Caki2 (cell line): ENCODE data around the gene PLPP7. TPM values are rescaled to one million over a fixed set of nuclear protein-coding genes. Genes with fewer than 3 reads are reported as not detected.
"Not testable (repeated sequence)": the region's sequence is repeated elsewhere in the genome, so short reads cannot be mapped to it uniquely, and the experiment has no call there.

Source experiments
- DNase-seq: peaks from one replicate; pipeline ENCODE4 v3.0.0-alpha.2; 2015; ENCODE audit warnings: low read depth
- in situ Hi-C: cut with HindIII; loops from 2 replicates; pipeline ENCODE4 v1.10.0; 2016; ENCODE audit warnings: low sequenced_read_pairs, low pct_unique_long_range_greater_than_20kb, mixed read lengths
- total RNA-seq: library from RNA; depleted of rRNA; stranded (reverse); fragments of >200 nt; shearing (Covaris generic); gene quantifications from 2 replicates; pipeline ENCODE4 v1.2.3, GENCODE V29; 2014; ENCODE audit warnings: low replicate concordance

Gene PLPP7
- total RNA-seq, 1 experiment from 2014 or later: not detected

DNA sequence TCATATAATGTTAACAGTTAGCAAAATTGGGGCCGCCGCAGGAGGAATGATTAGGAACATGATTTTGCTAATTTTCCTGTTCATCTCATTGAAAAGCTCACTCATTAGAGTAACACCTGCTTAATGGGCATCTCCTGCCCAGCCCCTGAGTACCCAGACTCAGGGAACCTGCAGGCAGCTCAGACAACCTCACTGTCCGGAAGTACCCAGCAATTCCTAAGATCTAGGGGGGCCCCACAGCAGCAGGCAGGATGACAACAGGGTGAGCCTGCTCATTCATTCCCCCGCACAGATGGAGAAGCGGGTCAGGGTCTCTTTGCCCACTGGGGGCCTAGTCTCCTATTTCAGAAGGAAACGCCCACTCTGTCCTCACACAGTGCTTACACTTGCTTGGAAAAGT, 25.8 kb upstream of the PLPP7 start:
- DNase-seq: no peak
- in situ Hi-C loops: no loop called here

DNA sequence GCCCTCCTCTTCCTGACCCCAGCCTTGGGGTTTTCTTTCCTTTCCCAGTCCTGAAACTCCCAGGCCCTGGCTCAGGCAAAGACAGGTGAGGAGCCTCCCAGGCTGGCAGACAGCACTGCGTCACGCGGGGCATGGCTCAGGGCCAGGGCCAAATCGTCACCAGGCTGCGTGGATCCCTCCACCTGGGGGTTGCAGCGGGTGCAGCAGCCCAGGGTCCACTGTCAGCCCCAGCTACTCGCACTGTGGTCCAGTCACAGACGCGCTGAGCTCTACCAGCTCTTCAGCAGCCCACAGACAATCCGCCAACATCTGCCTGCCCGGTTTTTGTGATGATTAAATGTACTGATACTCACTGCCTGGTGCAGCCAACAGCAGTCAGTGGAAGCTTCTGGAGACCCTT, 25.3 kb upstream of the PLPP7 start:
- in situ Hi-C loops: no loop called here
- no peak for DNase-seq

DNA sequence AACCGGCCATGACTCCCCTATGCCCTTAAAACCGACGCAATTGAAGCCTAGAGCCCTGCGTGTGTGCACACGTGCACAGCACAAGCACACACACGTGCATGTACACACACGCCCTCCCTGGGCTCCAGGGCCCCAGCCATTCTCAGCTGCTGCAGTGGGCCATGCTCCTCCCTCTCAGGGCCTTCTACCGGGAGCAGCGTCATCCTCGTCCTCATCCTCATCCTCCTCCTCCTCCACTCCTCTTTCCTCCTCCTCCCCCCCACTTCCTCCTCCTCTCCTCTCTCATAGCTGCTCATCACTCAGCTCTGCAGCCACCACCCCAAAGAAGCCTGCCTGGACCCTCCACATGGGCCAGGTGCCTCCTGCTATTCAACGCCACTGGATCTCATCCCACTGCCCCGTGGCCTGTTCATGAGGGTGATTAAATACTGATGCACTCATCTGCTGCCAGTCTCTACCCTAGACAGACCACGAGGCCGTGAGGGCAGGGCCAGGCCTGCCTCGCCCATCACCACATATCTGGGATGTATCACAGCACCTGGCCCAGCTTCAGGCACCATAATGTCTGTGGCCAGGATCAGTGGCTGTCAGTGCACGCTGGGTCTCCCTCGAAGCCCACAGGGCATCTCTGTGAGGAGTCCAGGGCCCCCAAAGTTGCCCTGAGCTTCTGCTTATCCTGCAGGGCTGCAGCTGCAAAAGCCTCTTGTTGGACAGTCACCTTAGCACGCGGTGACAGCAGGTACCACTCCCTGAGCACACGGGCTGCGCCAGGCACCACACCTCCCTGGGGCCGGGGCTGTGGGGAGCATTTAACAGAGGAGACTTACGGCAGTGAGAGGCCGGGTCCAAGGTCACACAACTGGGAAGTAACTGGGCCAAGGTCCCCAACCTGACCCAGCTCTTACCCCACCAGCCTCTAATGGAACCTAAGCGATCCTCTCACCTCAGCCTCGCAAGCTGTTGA, 23.0 kb upstream of the PLPP7 start:
- in situ Hi-C loops: no loop called here
- DNase-seq: no peak

DNA sequence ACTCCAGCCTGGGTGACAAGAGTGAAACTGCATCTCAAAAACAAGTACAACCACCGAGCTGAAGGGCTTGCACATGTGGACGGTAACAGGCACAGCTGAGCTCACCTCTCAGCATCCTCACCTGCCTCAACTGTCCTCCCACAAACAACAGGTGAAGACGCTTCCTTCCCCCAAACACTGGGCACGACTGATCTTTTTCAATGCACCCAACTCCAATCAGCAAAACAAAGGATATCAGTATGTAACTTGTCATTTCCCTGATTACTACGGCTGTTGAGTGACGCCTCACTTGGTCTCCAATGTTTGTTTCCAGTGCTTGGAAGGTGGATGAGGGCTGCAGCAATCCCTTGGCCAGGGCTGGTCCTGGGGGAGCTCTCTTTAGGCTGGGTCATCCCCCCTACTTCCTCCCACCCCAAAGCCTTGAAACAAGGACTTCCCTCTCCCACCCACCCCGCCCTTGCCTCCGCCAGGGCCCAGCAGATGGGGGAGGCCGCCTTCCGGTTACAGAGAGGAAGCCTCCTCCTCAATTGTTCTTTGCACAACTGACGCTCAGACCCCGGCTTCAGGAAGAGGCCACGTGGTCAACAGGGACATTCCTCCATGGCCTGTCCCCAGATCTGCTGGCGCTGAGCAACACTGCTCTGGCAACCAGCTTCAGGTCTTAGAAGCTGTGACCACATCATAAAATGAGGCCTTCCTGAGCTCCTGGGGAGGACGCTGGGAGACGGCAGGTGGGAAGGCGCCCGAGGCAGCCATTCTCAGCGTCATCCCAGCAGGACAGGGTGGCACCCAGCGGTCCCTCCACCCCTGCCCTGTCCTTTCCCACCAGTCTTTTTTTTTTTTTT, 19.1 kb upstream of the PLPP7 start:
- DNase-seq: no peak
- in situ Hi-C loops: no loop called here

DNA sequence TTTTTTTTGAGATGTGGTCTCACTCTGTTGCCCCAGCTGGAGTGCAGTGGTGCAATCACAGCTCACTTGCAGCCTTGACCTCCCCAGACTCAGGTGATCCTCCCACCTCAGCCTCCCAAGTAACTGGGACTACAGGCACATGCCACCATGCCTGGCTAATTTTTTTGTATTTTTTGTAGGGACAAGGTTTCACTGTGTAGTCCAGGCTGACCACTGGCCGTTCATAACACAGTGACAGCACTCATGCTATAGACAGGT, 18.6 kb upstream of the PLPP7 start:
- in situ Hi-C loops, DNase-seq: not testable (repeated sequence)

DNA sequence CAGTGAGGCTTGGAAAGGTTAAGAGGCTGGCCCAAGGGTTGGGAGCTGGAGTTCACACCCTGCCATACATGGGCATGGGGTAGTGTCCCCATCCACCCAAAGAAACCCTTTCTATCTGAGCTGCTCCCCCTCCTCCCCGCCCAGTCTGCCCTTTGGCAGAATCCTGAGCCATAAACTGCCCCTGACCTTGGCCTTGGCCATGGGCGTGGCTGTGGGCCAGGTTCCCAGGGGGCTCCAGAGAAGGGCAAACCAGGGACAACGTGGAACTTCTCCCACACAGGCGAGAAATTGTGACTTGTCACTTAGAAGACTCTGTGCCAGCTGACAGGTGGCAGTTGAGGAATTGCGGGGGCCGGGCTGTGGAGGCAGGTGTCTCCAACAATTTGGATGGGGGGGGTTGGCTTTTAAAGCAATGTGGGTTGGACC, 18.0 kb upstream of the PLPP7 start:
- in situ Hi-C loops: no loop called here
- DNase-seq: no peak

DNA sequence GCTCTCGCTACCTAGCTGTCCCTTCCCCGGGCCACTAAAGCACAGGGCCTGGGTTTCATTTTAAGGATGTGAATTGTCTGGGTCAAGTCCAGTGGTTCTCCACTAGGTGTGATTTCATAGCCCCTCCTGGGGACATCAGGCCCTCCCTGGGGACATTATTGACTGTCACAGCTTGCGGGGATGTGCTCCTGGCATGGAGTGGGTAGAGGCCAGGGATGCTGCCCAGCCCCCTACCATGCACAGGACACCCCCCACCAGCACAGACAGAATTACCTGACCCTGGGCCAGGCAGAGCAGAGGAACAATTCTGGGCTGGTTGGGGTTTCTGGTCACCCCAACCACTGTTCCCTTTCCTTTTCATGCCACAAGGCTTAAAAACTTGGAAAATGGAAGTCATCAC, 17.3 kb upstream of the PLPP7 start:
- in situ Hi-C loops: no loop called here
- no peak for DNase-seq

DNA sequence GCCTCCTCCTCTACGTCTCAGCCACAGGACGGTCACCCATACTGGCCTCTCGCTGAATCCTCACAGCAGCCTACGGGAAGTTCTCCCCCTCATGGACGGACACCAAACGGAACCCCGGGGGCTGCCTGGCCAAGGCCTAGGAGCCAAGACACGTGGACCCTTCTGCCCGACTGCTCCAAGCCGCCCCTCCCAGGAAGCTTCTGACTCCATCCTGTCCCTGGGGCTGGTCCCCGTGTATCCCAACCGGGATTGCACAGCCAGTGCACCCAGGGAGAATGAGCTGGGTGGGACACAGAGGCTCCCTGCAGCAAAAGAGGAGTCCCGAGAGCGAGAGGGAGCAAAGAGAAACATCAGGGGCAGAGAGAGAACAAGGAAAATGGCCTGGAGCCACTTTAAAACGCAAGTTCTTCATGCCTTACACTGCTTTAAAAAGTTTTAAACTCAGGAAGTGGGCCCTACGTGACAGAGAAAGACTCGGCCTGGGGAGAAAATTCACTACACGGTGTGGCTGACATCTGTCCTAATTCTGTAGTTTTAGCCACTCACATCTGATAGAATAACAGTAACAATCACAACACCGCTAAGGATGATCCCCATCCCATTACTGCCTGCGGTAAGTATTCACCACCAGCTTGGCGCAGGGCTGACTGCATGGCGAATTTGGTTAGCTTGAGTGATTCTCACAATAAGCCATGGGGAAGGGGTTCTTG, 16.2 kb upstream of the PLPP7 start:
- no peak for DNase-seq
- in situ Hi-C loops: no loop called here

DNA sequence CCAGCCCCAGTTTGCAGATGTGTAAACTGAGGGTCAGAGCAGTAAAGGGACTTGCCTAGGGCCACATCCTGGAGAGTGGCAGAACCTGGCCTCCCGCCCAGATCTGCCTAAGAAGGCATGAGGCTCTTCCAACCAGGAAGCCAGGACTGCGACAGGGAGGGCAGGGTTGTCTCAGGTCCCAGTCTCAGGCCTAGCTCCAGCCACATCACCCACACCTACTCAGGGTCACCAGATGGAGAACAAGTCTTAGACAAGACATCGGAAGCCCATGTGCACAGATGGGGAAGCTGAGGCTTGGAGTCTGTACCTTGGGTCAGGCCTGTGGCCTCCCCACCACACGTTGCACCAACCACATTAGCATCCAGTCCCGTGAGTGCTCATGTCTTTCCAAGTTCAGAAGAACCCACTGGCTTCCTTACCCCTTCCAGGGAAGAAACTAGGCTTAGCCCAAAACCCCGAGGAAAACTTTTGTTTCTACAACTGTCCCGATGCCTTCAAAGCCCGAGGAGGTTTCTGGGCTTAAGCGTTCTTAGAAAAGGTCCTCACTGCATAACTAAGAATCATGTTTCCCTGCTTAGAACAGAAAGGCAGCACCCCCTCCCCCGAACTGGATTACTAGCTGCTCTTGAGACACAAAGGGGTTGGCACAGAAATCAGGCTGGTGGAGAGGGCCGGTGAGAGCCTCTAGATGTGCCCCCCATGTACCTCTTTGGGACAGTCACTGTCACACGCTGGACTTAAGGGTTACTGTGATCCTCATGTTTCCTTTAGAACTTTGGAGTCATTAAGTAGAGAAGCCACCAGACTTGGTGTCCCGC, 15.5 kb upstream of the PLPP7 start:
- in situ Hi-C loops: no loop called here
- DNase-seq: no peak

DNA sequence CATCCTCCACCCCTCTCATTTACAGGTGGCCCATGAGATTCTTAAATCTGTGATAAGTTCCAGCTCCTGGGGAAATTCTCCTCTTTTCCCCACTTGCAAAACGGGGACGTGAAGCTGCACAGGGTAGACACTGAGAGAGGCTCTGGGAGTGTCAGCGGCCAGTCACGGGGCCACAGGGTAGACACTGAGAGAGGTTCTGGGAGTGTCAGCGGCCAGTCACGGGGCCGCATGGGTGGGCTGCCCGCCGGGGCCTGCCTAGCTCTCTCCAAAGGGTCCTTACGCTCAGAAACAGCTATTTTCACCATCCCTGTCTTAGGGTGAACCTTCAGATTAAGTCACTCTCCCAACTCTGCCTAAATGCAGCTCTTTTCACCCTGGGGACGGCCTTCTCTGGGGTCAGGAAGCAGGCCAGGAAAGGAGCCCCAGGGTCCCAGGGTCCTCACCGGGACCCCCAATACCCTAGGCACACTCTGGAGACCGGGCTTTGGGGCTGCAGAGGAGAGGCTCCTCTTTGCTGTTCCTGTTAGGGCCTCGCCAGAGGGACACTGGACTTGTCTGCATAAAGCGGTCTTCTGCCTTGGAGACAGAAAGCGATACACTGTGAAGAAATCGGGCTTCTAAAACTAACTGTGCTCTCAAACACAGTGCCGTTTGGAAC, 14.7 kb upstream of the PLPP7 start:
- no peak for DNase-seq
- in situ Hi-C loops: no loop called here

DNA sequence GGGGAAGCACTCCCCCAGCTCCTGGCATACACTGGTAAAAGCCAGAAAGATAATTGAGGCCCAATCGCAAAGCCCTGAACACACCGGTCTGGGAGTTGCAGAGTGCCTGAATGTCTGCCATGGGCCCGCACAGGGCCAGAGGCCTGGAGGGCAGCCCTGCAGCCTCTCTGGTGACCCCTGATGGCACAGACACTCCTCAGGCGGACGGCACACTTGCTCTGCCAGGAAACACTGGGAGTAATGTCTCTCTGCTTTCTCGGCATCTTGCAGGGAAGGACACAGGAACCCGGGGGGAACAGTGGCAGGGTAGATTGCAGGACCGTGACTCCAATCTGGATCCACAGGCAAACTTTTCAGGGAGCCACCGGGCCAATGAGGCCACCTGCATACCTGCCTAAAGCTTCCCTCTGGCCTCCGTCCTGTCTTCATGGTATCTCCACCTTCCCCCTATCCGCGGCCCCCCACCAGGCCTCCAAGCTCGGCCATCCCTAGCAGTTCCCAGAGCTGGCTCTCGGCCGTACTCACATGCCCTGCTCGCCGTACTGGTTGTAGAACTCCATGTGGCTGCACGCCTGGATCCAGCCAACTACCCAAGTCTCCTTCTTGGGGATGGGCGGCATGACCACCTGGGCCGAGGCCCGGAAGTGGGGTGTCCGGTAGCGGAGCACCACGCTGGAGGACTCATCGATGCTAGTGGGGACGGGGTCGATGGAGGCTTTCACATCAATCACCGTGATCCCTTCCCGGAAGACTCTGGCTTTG, 14.0 kb upstream of the PLPP7 start:
- in situ Hi-C loops: no loop called here
- no peak for DNase-seq

DNA sequence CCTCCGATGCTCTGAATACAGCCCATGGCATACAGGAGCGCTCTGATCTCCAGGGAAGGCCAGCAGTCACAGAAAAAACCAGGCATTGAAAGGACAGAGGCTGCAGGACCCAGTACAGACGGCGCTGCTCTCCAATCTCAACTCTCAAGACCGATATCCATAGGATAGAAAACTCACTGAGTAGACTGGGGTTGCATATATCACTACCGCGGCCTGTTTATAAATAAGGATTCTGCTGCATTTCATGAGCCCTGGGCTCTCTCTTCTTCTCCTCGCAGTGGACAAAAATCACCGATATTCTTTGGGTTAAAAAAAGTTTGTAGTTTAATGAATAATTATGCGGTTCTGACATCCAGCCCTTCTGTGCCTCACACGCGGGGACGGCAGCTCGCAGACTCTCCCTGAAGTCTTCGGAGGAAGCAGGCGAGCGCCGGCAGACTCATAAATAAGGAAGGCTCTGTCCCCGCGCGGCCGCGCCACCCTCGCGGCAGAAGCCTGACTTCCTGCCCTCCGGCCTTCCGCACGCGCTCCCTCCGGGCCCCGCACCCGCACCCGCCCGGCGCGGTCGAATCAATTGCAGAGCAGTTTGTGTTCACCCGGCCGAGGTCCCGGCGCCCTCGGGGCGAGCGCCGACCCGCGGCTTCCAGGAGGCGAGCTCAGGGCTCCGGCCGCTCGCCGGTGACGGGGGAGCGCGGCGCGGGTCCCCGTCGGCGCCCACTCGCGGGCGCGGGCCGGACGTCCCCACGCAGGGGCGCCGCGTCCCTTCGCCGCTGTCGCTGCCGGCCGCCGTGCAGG, 13.2 kb upstream of the PLPP7 start, which contains the start of gene FAM78A:
Gene FAM78A (minus strand): TSS at position 417 of the 795 bp plus-strand sequence. CDS start 331 bp downstream, at position 86.
- in situ Hi-C loops: no loop called here

DNA sequence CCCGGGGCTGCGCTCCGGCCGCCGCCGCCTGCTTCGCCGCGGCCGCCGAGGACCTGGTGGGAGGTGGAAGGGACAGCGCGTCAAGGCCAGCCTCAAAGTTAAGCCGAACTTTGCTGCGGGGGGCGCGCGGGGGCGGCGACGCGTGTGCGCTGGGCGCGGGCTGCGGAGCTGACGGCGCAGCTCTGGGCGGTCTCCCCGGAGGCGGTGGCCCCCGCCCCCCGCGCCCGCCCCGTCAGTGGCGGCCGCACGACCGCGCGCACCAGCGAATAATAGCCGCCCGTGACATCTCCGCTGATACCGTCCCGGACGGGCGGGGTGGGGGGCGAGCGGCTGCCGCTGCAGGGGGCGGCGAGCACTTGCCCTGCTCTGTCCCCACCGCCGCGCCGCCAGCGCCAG, 12.6 kb upstream of the PLPP7 start:
- in situ Hi-C loops: no loop called here

More for the DNA sequence above, 13.2 kb upstream of the PLPP7 start, which contains the start of gene FAM78A:
- no peak for DNase-seq

DNA sequence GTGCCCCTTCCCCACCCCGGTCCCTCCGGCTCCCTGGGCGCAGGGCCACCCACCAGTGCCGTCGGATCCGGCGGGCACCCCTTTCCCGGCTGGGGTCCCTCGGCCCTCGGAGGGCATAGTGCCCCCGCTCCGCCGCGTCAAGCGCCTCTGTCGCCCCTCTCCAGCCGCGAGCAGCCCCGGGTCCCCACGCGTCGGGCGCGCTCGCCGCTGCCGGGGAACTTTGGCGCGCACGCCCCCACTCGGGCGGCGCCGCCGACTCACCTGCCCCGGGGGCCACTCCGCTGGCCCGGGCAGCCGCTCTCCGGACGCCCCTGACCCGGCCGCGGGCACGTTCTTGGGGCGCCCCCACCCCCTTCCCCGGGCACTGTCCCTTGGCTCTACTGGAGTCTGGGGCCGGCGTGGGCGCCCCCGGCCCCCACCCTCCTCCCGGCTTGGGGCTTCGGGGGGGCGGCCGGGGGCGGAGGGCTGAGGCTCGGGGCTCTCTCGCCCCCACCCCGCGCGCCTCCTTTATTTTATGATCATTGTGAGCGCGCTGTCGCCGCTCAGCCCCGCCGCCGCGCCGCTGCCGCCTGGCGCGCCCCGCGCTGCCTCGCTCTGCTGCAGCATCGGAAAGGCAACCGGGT, 12.1 kb upstream of the PLPP7 start:
- in situ Hi-C loops: no loop called here
- DNase-seq: no peak

More for the DNA sequence above, 12.6 kb upstream of the PLPP7 start:
- no peak for DNase-seq

DNA sequence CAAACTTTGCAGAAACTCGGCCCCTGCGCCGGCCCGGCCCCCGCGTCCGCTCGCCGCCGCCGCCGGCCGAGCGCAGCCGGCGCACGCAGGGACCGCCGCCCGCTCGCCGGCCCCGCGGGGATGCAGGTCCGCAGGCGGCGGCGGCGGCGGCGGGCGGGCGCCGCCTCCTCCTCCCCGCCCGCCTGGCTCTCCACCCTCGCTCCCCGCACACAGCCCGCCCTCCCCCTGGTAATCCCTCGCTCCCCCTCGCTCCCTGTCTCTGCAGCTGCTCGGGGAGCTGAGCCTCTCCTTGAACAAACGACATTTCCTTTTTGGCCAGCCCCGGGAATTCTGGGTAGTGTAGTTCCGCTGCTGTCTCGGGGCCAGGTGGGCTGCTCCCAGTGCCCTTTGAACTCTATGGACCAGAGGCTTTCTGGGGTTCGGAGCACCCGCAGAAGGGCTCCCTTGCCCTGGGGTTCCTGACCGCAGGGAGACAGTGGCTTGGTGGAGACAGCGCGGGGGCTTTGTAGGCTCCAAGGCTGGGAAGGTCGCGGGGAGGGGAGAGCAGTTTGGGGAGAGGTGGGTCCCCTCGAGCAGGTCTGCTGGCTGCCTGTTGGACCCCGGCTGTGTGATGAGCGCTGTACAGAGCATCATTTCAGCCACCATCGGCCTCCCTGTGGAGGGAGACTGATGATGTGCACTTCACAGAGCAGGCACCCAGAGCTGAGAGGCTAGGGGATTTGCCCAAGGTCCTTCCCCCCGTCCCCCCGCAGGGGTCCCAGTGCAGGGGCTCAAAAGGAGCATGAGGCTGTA, 11.4 kb upstream of the PLPP7 start:
- peak; percentile 55 for DNase-seq
- in situ Hi-C loops: no loop called here
